HL-60 (cell line): Measurements from ENCODE around the gene SLC9A7.

Source experiments
- CTCF ChIP-seq: IDR thresholded peaks from one replicate; pipeline ENCODE4 v1.5.1; 2011; ENCODE audit warnings: low read length, control low read depth, inconsistent platforms; ENCODE audit not compliant: insufficient read depth
- GABPA ChIP-seq: IDR thresholded peaks from 2 replicates; pipeline ENCODE4 v1.6.1; 2012; ENCODE audit warnings: low read depth
- POLR2AphosphoS5 ChIP-seq: IDR thresholded peaks from 2 replicates; pipeline ENCODE4 v1.6.1; 2012; ENCODE audit warnings: low read depth
- REST ChIP-seq: IDR thresholded peaks from 2 replicates; pipeline ENCODE4 v1.6.1; 2012; ENCODE audit warnings: low read depth; ENCODE audit not compliant: insufficient replicate concordance
- SPI1 ChIP-seq: IDR thresholded peaks from 2 replicates; pipeline ENCODE4 v1.6.1; 2012; ENCODE audit warnings: low read depth, mild to moderate bottlenecking, borderline replicate concordance

GRCh38 chrX:46739736-46740135, 19.2 kb downstream of the SLC9A7 start:
- TF ChIP-seq CTCF (no peak), POLR2AphosphoS5 (no peak), GABPA (no peak), REST (no peak), SPI1 (no peak)
